OCI-LY1 (cell line): Measurements from ENCODE around the gene CASP10.

ENCODE experiments used
- CTCF ChIP-seq: fragments of 200-600 bp; sonication (generic), shearing (Covaris generic); IDR thresholded peaks from 2 replicates; pipeline ENCODE4 v1.5.1; 2017; ENCODE audit warnings: mild to moderate bottlenecking, antibody characterized with exemption, low read length, moderate library complexity, mixed read lengths
- EZH2 ChIP-seq: fragments of 200-600 bp; sonication (generic), shearing (Covaris generic); IDR thresholded peaks from 2 replicates; pipeline ENCODE4 v1.8.0; 2017; ENCODE audit warnings: borderline replicate concordance, mixed run types, mild to moderate bottlenecking, antibody characterized with exemption, low read length, moderate library complexity, mixed read lengths

GRCh38 chr2:201246280-201246679 lies 63.3 kb downstream of the CASP10 start:
- TF ChIP-seq EZH2 (no peak), CTCF (no peak)
